ENCODE results near the gene GTF2IRD1.

- TF ChIP-seq, protein P1, sequence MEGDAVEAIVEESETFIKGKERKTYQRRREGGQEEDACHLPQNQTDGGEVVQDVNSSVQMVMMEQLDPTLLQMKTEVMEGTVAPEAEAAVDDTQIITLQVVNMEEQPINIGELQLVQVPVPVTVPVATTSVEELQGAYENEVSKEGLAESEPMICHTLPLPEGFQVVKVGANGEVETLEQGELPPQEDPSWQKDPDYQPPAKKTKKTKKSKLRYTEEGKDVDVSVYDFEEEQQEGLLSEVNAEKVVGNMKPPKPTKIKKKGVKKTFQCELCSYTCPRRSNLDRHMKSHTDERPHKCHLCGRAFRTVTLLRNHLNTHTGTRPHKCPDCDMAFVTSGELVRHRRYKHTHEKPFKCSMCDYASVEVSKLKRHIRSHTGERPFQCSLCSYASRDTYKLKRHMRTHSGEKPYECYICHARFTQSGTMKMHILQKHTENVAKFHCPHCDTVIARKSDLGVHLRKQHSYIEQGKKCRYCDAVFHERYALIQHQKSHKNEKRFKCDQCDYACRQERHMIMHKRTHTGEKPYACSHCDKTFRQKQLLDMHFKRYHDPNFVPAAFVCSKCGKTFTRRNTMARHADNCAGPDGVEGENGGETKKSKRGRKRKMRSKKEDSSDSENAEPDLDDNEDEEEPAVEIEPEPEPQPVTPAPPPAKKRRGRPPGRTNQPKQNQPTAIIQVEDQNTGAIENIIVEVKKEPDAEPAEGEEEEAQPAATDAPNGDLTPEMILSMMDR (IDR thresholded peaks at IDR 0.05) = no peak
- no peak for TF ChIP-seq POLR2A (IDR thresholded peaks at IDR 0.05)
Measured at GRCh38 chr7:74498996-74499834, 45.5 kb downstream of the GTF2IRD1 start.
